ENCODE results near the gene LRFN4. TPM values are rescaled to one million over a fixed set of nuclear protein-coding genes. Genes with fewer than 3 reads are reported as not detected.

LRFN4 gene
- total and polyA plus RNA-seq, 2 donors (not counting 3 experiments of a cell fraction or from before 2014, with no cell fraction given), result 22.3 to 37.4 TPM

- Histone ChIP-seq H3K4me3 (replicated peaks in 1 of 3; ENCODE audit: insufficient read depth in 1 of 3, low read depth in 1 of 3, low read length in 3 of 3) (no peak overlapping the region), H3K27ac (ENCODE audit: insufficient read depth, low read depth, low read length) (no peak overlapping the region), H3K4me2 (ENCODE audit: insufficient read depth, low read length) (no peak overlapping the region), H3K27me3 (ENCODE audit: control insufficient read depth in 2 of 2, insufficient read depth in 2 of 2, low read length in 2 of 2) (no peaks in the 10 kb centered on the region), H3K4me1 (ENCODE audit: control insufficient read depth, extremely low read depth, insufficient read depth, low read length) (peaks cover 9% of the 10 kb centered on the region), H3K36me3 (ENCODE audit: control insufficient read depth in 2 of 2, extremely low read depth in 1 of 2, insufficient read depth in 2 of 2, low read length in 2 of 2) (no peaks in the 10 kb centered on the region), H2AFZ (ENCODE audit: low read depth, low read length) (no peak overlapping the region), H3K9me1 (replicated peaks; ENCODE audit: control insufficient read depth, extremely low read depth, insufficient read depth, low read length) (no peaks in the 10 kb centered on the region), H3K79me2 (ENCODE audit: control insufficient read depth, insufficient read depth, low read length) (peaks cover 13% of the 10 kb centered on the region), H4K20me1 (replicated peaks; ENCODE audit: control insufficient read depth, extremely low read depth, insufficient read depth, low read length) (no peaks in the 10 kb centered on the region), H3K9ac (replicated peaks; ENCODE audit: extremely low read depth, insufficient read depth, low read length) (no peak overlapping the region), H3K9me3 (replicated peaks; ENCODE audit: control insufficient read depth, insufficient read depth, low read length) (no peaks in the 10 kb centered on the region)
- no peak for TF ChIP-seq MAX (IDR thresholded peaks at IDR 0.05; ENCODE audit: insufficient read depth, insufficient read length)
- no peak for TF ChIP-seq POLR2AphosphoS5 (IDR thresholded peaks at IDR 0.05; ENCODE audit: insufficient read depth, low read depth, low read length)
- TF ChIP-seq CTCF (IDR thresholded peaks at IDR 0.05; ENCODE audit: extremely low read depth in 1 of 2, insufficient read depth in 1 of 2, low read depth in 1 of 2, low read length in 2 of 2), result no peak
- no peak for TF ChIP-seq EZH2 (IDR thresholded peaks at IDR 0.05; ENCODE audit: borderline replicate concordance, low read depth, low read length, severe bottlenecking)
- no peak for TF ChIP-seq FOS (IDR thresholded peaks at IDR 0.05; ENCODE audit: borderline replicate concordance, insufficient read depth, low read length)
- TF ChIP-seq GATA2 (IDR thresholded peaks at IDR 0.05; ENCODE audit: insufficient read depth, insufficient read length, low read depth, low read length), result no peak
- no peak for TF ChIP-seq JUN (IDR thresholded peaks at IDR 0.05; ENCODE audit: borderline replicate concordance, insufficient read depth, insufficient read length, low read depth)
- no peak for TF ChIP-seq POLR2A (IDR thresholded peaks at IDR 0.05; ENCODE audit: low read depth, low read length)
- no peak for TF ChIP-seq MYC (IDR thresholded peaks at IDR 0.05; ENCODE audit: low read depth, low read length)
- intact Hi-C loops (cut with micrococcal nuclease), result no loop called here
- dilution Hi-C loops (cut with MboI; ENCODE audit: extremely low pct_ligation_motif_present, low sequenced_read_pairs), result no loop called here
- CTCF ChIA-PET, result interaction anchor here (1.4 kb wide), 1 partner anchor 116 kb away, joined by 3 read pairs; no protein-coding TSS in a partner anchor
- no TSS peak for BruUV-seq (replicated peaks)
- FAIRE-seq (no peak), DNase-seq (ENCODE audit: low read depth, low spot score) (no peak)
- POLR2A ChIA-PET, result no interaction called here
These were observed 3.0 kb downstream of the LRFN4 start for GRCh38 chr11:66859686-66860448.
